Vagina (tissue), 2 donors: ENCODE measurements around the gene ZNF134.

ENCODE experiments used
- POLR2AphosphoS5 ChIP-seq, 2 donors: sonication (generic); formaldehyde crosslinking; IDR thresholded peaks; one replicate each; pipeline ENCODE4 v1.9.0; 2017; ENCODE audit warnings: antibody characterized with exemption in 2 of 2, mild to moderate bottlenecking in 2 of 2, low read depth in 1 of 2; ENCODE audit not compliant: insufficient read depth in 1 of 2
- TF ChIP-seq, protein P1 (sequence below), 3 experiments: fragments of 450-650 bp in 2 of 3; fragments of 200-600 bp in 1 of 3; sonication (generic) in 1 of 3; IDR thresholded peaks; one replicate each; pipeline ENCODE4 v1.5.1; 2017 to 2019; ENCODE audit warnings: antibody characterized with exemption in 3 of 3, mild to moderate bottlenecking in 2 of 3, moderate library complexity in 2 of 3

DNA sequence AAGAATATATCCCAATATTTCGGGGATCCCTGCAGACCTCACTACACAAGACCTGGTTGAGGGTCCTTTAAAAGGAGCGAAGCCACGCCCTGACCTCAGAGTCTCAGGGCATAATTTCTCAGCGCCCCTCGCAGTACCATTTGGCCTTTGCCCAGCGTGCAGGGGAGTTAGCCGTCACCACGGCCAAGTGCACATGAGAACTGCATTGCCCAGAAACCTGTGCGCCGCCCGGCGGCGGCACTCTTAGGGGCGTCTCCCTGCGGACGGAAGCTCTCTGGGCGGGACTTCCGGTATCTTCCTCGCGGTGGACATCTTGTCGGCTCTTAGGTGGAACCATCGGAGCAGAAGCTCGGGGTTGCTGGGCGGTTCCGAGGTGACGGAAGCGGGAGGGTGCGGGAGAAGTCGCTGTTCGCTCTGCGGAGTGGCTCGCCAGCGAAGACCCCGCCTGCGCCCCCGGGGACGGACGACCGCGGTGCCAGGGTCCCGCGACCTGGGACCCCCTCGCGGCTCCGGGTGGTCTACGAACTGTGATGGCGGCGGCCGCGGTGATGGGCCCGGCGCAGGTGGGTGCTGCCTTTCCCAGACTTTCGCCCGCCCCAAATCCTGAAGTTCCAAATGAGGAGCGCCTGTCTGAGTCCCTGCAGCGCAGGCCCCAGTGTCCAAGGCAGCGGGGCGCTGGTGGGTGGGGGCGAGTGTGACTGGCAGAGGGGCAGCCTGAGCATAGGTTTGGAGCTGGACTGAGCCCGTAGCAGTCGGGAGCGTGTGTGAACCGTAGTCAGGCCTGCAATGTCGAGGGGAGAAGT is at the start of gene ZNF134:
- TF ChIP-seq, protein P1, sequence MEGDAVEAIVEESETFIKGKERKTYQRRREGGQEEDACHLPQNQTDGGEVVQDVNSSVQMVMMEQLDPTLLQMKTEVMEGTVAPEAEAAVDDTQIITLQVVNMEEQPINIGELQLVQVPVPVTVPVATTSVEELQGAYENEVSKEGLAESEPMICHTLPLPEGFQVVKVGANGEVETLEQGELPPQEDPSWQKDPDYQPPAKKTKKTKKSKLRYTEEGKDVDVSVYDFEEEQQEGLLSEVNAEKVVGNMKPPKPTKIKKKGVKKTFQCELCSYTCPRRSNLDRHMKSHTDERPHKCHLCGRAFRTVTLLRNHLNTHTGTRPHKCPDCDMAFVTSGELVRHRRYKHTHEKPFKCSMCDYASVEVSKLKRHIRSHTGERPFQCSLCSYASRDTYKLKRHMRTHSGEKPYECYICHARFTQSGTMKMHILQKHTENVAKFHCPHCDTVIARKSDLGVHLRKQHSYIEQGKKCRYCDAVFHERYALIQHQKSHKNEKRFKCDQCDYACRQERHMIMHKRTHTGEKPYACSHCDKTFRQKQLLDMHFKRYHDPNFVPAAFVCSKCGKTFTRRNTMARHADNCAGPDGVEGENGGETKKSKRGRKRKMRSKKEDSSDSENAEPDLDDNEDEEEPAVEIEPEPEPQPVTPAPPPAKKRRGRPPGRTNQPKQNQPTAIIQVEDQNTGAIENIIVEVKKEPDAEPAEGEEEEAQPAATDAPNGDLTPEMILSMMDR (IDR thresholded peaks at IDR 0.05) = peak in 2 of 3 experiments; percentile 12 to 25
- TF ChIP-seq POLR2AphosphoS5 (IDR thresholded peaks at IDR 0.05; ENCODE audit: insufficient read depth in 1 of 2, low read depth in 1 of 2) = peak; percentile 63 to 91
